Keratinocyte (primary cell): ENCODE results near the gene CNPY2.

ENCODE experiments used
- EZH2 ChIP-seq: IDR thresholded peaks from one replicate; pipeline ENCODE4 v1.6.1; 2012; ENCODE audit warnings: inconsistent platforms, mild to moderate bottlenecking, low read length, moderate library complexity
- TF ChIP-seq, protein P1 (sequence below), 3 experiments: IDR thresholded peaks in 1 of 3; conservative IDR thresholded peaks in 1 of 3; optimal IDR thresholded peaks in 1 of 3; 2 replicates in 2 of 3; 3 replicates in 1 of 3; pipeline versions ENCODE3 to v1.5.1; 2011; ENCODE audit warnings: low read length in 3 of 3, mild to moderate bottlenecking in 3 of 3, moderate library complexity in 2 of 3, control low read depth in 1 of 3, inconsistent platforms in 1 of 3; ENCODE audit not compliant: insufficient read depth in 2 of 3; ENCODE audit errors: extremely low read depth in 1 of 3

DNA sequence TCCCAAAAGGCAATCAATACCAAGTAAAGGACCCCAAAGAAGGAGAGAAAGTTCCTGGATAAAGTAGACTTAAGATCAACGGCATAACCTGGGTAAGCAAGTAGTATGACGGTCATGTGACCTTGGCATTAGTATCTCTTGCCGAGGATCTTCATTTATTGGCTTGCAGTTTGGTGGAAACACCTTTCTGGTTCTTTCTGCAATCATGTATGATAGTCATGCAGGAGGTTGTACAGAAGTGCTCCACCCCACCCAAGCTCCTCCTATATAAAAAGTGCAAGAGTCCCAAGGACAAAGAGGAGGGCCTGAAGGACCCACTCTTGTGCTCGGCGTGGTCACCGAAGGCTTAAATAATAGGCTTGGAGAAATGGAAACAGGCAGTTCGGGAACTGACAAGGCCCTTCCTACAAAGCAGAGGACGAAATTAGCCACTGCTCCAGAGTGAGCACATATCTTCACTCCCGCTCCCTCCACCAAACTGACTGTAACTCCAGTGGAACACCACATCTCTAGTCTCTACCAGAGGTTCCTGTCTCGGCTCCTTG lies 16.4 kb downstream of the CNPY2 start:
- TF ChIP-seq, protein P1, sequence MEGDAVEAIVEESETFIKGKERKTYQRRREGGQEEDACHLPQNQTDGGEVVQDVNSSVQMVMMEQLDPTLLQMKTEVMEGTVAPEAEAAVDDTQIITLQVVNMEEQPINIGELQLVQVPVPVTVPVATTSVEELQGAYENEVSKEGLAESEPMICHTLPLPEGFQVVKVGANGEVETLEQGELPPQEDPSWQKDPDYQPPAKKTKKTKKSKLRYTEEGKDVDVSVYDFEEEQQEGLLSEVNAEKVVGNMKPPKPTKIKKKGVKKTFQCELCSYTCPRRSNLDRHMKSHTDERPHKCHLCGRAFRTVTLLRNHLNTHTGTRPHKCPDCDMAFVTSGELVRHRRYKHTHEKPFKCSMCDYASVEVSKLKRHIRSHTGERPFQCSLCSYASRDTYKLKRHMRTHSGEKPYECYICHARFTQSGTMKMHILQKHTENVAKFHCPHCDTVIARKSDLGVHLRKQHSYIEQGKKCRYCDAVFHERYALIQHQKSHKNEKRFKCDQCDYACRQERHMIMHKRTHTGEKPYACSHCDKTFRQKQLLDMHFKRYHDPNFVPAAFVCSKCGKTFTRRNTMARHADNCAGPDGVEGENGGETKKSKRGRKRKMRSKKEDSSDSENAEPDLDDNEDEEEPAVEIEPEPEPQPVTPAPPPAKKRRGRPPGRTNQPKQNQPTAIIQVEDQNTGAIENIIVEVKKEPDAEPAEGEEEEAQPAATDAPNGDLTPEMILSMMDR (optimal IDR thresholded peaks at IDR 0.05 in 1 of 3, IDR thresholded peaks at IDR 0.05 in 1 of 3, conservative IDR thresholded peaks at IDR 0.05 in 1 of 3; ENCODE audit: extremely low read depth in 1 of 3, insufficient read depth in 2 of 3, low read length in 3 of 3): no peak
- TF ChIP-seq EZH2: no peak
